ENCODE data around the gene KSR1. TPM values are rescaled to one million over a fixed set of nuclear protein-coding genes. Genes with fewer than 3 reads are reported as not detected.

The KSR1 gene

Small RNA genes within 50 kb of the gene (small RNA-seq; reads per million reads assigned to genes)
- not detected for gene AC015688.5 (ENCODE audit: insufficient read depth)
